SJSA1 (cell line): ENCODE measurements around the gene CYP4B1. TPM values are rescaled to one million over a fixed set of nuclear protein-coding genes. Genes with fewer than 3 reads are reported as not detected.
"Not testable (repeated sequence)": the region's sequence is repeated elsewhere in the genome, so short reads cannot be mapped to it uniquely, and the experiment has no call there.

Source experiments
- DNase-seq, 2 experiments: peaks; one replicate each; pipeline ENCODE4 v3.0.0-alpha.2; 2015 to 2020; ENCODE audit warnings: low spot score in 2 of 2, low read depth in 1 of 2
- H3K27ac ChIP-seq: fragments of 250-450 bp; sonication (Bioruptor Pico); 2 replicates; pipeline ENCODE4 v1.5.1; 2020; ENCODE audit warnings: mild to moderate bottlenecking, moderate library complexity
- H3K27me3 ChIP-seq: fragments of 250-450 bp; sonication (Bioruptor Pico); replicated peaks from 2 replicates; pipeline ENCODE4 v1.5.1; 2020; ENCODE audit warnings: mild to moderate bottlenecking, moderate library complexity
- H3K36me3 ChIP-seq: fragments of 250-450 bp; sonication (Bioruptor Pico); 2 replicates; pipeline ENCODE4 v1.5.1; 2020; ENCODE audit warnings: mild to moderate bottlenecking
- H3K4me1 ChIP-seq: fragments of 250-450 bp; sonication (Bioruptor Pico); replicated peaks from 2 replicates; pipeline ENCODE4 v1.6.1; 2021; ENCODE audit warnings: mild to moderate bottlenecking
- H3K4me3 ChIP-seq: fragments of 250-450 bp; sonication (Bioruptor Pico); 2 replicates; pipeline ENCODE4 v1.5.1; 2020; ENCODE audit warnings: mild to moderate bottlenecking
- H3K9me3 ChIP-seq: fragments of 250-450 bp; sonication (Bioruptor Pico); replicated peaks from 2 replicates; pipeline ENCODE4 v1.5.1; 2020; ENCODE audit warnings: mild to moderate bottlenecking
- total RNA-seq: library from RNA; depleted of rRNA; stranded (reverse); fragments of >200 nt; shearing (Covaris generic); gene quantifications from 2 replicates; pipeline ENCODE4 v1.2.3, GENCODE V29; 2014; rRNA removed

CYP4B1 gene
- total RNA-seq, 1 experiment from 2014 or later: not detected

GRCh38 chr1:46857660-46858065, 58.8 kb downstream of the CYP4B1 start:
- not testable (repeated sequence) for H3K27ac ChIP-seq, H3K36me3 ChIP-seq, H3K9me3 ChIP-seq, H3K4me3 ChIP-seq, H3K27me3 ChIP-seq, H3K4me1 ChIP-seq
- DNase-seq: peak in 1 of 2 experiments; percentile 11

- H3K27me3 ChIP-seq: no peaks in the 10 kb centered on the region
- no peaks in the 10 kb centered on the region for H3K4me1 ChIP-seq
- H3K9me3 ChIP-seq: no peaks in the 10 kb centered on the region
- H3K4me3 ChIP-seq: no peak overlapping the region
- DNase-seq: no peak
- no peak overlapping the region for H3K27ac ChIP-seq
- no peaks in the 10 kb centered on the region for H3K36me3 ChIP-seq
These were observed 63.5 kb downstream of the CYP4B1 start for GRCh38 chr1:46862348-46862747.

Other genes starting within 250 kb of the CYP4B1 start
- not detected in 2 replicates for gene KNCN, start 247.4 kb upstream of the CYP4B1 start, total RNA-seq
- gene MKNK1, start 194.8 kb upstream of the CYP4B1 start, total RNA-seq: 18.8 and 21.3 TPM in 2 replicates
- gene MOB3C, start 182.2 kb upstream of the CYP4B1 start, total RNA-seq: 5.0 TPM in 2 replicates
- gene ATPAF1, start 130.7 kb upstream of the CYP4B1 start, total RNA-seq: 60.5 and 63.2 TPM in 2 replicates
- gene TEX38, start 127.2 kb upstream of the CYP4B1 start, total RNA-seq: not detected in 2 replicates
- gene EFCAB14, start 79.9 kb upstream of the CYP4B1 start, total RNA-seq: 65.3 and 98.7 TPM in 2 replicates
- gene CYP4A11, start 142.4 kb downstream of the CYP4B1 start, total RNA-seq: not detected in 2 replicates
- not detected in 2 replicates for gene CYP4X1, start 224.6 kb downstream of the CYP4B1 start, total RNA-seq